ENCODE measurements around the gene PUM2.

The PUM2 gene

GRCh38 chr2:20214566-20215182, 136.0 kb downstream of the PUM2 start:
- DNase-seq: no peak

- DNase-seq: peak; percentile 15
These were observed 136.7 kb downstream of the PUM2 start for GRCh38 chr2:20213651-20214565.

GRCh38 chr2:20212871-20213503, 137.7 kb downstream of the PUM2 start:
- DNase-seq: no peak

GRCh38 chr2:20212459-20212870, 138.2 kb downstream of the PUM2 start:
- no peak for DNase-seq

GRCh38 chr2:20211860-20212458, 138.7 kb downstream of the PUM2 start:
- no peak for DNase-seq

GRCh38 chr2:20211420-20211819, 139.2 kb downstream of the PUM2 start:
- no peak for DNase-seq

GRCh38 chr2:20210462-20210861, 140.2 kb downstream of the PUM2 start:
- DNase-seq: no peak

- DNase-seq: no peak
These were observed 141.1 kb downstream of the PUM2 start for GRCh38 chr2:20209373-20210109.

- peak; percentile 8 for DNase-seq
These were observed 142.2 kb downstream of the PUM2 start for GRCh38 chr2:20208476-20208859.

- no peak for DNase-seq
These were observed 143.6 kb downstream of the PUM2 start for GRCh38 chr2:20207051-20207450.

GRCh38 chr2:20205915-20206524, 144.6 kb downstream of the PUM2 start:
- no peak for DNase-seq

- no peak for DNase-seq
These were observed 145.6 kb downstream of the PUM2 start for GRCh38 chr2:20205069-20205468.

GRCh38 chr2:20203521-20204225, 147.0 kb downstream of the PUM2 start:
- DNase-seq: no peak

- DNase-seq: no peak
These were observed 147.6 kb downstream of the PUM2 start for GRCh38 chr2:20203072-20203471.

GRCh38 chr2:20201671-20202070, 149.0 kb downstream of the PUM2 start:
- no peak for DNase-seq

GRCh38 chr2:20200697-20201555, 149.7 kb downstream of the PUM2 start:
- DNase-seq: no peak

GRCh38 chr2:20199633-20200270, 150.9 kb downstream of the PUM2 start:
- DNase-seq: no peak

GRCh38 chr2:20198796-20199632, 151.6 kb downstream of the PUM2 start:
- DNase-seq: no peak
